ENCODE data around the gene WDR12.
"Not testable (repeated sequence)": the region's sequence is repeated elsewhere in the genome, so short reads cannot be mapped to it uniquely, and the experiment has no call there.

WDR12 gene

DNA sequence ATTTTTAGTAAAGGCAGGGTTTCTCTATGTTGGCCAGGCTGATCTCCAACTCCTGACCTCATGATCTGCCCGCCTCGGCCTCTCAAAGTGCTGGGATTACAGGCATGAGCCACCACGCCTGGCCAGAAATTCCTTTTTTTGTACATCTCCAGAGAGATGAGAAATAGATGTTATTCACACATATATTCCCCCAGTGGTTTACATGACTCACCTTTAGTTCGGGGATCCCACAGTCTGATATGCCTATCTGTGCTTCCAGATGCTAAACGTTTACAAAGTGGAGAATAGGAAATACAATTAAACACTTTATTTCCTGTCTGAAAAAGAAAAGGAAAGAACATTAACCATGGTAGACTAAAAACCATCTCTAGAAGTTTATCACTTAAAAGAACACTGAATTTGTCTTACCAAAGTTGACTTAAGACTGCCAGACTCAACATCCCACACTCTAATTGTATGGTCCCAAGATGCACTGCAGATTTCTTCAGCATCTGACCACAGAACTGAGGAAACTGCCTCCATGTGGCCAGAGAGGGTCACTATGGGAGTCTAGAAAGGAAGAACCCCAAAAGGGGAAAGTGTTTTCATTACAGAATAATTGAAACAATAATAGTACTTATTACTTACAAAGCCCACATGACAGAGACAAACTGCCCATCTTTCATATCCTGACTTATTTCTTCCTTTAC, 27.3 kb downstream of the WDR12 start:
- no peak for DNase-seq (ENCODE audit: low spot score)

DNA sequence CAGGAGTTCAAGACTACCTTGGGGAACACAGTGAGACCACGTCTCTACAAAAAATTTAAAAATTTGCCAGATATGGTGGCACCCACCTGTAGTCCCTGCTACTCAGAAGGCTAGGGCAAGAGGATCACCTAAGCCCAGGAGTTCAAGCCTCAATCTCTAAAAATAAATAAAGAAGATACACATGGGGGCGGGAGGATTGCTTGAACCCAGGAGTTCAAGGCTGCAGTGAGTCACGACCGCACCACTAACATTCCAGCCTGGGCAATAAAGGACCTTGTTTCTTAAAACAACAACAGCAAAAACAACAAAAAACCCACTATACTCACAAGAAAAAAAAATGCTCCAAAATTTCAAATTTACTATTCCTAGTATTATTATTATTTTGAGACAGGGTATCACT, 29.9 kb downstream of the WDR12 start:
- DNase-seq (ENCODE audit: low spot score), result no peak

DNA sequence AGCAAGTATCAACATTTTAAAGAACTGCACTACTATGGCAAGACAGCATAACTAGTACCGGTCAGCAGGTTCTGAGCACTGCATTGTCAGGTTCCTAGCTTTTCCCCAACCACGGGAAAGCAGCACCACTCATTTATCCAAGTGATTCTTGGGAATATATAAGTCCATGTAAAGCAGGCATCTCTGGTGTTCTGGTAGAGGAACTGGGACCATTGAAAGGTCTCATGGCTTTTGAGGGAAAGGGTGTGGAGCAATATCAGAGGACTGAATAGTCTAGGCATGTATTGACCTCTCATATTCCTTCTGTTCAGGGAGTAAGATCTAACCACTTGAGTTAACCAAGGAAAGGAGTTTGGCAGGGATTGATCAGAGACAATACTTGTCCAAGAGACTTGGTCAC, 33.8 kb downstream of the WDR12 start:
- DNase-seq (ENCODE audit: low spot score), result no peak

DNA sequence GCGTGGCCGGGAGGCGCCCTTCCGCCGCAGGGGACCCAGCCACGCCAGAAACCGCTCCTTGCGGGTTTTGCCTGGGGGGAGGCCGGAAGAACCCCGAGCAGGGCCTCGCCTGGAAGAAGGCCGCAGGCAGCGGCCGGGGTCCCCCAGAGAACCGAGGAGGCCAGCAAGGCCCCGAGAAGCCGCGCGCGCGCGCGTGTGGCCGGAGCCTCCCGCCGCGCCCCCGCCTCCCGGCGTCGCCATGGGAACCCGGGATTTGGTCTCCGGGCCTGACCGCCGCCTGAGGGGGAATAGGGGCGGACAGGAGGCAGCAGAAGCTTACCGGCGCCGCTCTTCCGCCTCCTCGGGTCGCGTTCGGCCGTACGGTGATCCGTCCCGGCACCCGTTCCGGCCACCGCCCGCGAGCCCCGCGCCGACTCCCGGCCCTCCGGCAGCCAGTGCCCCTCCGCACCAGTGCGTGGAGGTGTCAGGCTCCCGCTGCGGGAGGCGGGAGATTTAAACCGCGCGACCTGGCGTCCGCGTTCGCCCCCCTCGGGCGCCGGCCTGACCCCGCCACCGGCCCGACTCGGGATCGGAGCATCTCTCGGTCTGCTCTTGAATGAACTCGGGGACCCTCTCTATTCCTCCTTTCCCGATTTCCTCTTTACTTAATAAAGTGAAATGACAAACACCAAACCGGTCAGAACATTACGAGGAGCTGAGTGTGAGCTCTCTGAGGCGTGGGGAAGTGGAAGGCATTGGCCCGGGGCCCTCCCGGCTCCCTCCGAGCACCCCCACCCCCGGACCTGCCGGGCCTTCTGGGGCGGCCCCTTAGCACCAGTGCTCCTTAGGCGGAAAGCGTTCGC, 40.0 kb downstream of the WDR12 start, which contains the start of gene ICA1L:
TSS of gene ICA1L (minus strand) at position 467 of the 842 bp plus-strand sequence. CDS start 42,757 bp downstream, outside the sequence.
- peak; percentile 21 for DNase-seq (ENCODE audit: low spot score)

DNA sequence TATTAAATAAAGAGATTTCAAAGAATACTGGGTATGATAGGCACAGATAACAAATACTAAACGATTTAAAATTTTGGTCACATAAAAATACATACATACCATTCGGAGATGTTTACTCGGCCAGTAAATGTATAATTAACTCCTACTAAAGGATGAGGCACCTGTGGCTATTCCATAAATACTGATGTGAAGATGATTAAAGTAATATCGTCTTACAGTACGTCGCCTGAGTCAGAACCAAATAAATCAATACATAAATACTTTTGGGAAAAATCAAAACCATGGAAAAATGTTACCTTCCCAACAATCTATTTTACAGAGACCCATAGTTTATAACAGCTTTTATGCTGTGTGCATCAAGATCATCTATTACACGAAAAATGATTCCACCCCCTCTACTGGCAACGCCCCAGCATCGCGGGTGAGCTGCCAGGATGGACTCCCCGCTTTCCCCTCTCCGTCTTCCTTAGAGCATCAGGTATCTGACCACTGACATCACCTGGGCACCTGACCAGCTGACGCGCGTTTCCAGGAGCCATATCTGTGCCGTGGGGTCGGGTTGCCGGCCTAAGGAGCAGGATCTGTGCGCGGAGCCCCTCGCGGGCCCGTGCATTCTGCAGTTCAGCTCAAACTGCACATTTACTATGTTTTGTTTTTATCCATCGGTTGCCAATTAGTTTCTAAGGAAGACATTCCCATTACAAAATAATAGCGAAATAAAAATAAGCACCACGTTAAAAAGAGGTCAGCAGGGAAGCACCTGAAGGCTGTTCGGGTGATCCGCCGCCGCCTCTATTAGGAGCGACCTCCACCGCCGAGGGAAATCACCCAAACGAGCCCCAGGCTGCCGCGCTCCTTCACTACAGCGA, 40.8 kb downstream of the WDR12 start:
- peak; percentile 58 for DNase-seq (ENCODE audit: low spot score)

DNA sequence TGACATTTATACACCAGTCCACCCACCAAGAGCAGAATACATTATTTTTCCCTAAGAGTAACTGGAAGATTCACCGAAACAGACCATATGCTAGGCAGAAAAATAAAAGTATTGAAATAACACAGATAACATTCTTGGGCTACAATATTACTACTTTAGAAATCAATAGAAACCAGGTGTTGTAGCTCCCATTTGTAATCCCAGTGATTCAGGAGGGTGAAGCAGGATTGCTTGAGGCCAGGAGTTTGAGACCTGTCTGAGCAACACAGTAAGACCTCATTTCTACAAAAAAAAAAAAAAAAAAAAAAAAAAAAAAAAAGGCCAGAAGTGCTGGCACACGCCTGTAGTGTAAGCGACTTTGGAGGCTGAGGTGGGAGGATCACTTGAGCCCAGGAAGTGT, 49.5 kb downstream of the WDR12 start:
- DNase-seq (ENCODE audit: low spot score), result no peak

DNA sequence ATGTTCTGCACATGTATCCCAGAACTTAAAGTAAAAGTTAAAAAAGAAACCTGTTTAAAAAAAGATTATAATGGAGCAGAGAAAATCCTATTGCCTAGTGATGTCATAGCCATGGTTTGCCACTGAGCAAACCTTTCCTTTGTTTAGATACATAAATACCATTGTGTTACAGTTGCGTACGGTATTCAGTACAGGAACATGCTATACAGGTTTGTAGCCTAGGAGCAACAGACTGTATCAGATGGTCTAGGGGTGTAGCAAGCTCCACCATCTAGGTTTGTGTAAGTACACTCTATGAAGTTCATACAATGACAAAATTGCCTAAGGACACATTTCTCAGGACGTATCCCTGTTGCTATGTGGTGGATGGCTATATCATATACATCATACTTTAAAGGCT, 52.9 kb downstream of the WDR12 start:
- DNase-seq (ENCODE audit: low spot score), result no peak

DNA sequence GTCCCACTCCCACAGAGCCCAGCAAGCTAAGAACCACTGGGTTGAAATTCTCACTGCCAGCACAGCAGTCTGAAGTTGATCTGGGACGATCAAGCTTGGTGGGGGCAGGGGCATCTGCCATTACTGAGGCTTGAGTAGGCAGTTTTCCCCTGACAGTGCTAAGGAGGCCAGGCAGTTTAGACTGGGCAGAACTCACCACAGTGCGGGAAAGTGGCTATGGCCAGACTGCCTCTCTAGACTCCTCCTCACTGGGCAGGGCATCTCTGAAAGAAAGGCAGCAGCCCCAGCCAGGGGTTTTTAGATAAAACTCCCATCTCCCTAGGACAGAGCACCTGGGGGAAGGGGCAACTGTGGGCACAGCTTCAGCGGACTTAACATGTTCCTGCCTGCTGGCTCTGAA, 62.1 kb downstream of the WDR12 start:
- DNase-seq (ENCODE audit: low spot score), result not testable (repeated sequence)

DNA sequence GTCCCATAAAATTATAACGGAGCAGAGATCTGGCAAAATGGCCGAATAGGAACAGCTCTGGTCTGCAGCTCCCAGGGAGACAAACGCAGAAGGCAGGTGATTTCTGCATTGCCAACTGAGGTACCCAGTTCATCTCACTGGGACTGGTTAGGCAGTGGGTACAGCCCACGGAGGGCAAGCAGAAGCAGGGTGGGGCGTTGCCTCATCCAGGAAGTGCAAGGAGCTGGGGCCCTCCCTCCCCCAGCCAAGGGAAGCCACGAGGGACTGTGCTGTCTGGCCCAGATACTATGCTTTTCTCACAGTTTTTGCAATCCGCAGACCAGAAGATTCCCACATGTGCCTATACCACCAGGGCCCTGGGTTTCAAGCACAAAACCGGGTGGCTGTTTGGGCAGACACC, 62.7 kb downstream of the WDR12 start:
- DNase-seq (ENCODE audit: low spot score), result no peak

DNA sequence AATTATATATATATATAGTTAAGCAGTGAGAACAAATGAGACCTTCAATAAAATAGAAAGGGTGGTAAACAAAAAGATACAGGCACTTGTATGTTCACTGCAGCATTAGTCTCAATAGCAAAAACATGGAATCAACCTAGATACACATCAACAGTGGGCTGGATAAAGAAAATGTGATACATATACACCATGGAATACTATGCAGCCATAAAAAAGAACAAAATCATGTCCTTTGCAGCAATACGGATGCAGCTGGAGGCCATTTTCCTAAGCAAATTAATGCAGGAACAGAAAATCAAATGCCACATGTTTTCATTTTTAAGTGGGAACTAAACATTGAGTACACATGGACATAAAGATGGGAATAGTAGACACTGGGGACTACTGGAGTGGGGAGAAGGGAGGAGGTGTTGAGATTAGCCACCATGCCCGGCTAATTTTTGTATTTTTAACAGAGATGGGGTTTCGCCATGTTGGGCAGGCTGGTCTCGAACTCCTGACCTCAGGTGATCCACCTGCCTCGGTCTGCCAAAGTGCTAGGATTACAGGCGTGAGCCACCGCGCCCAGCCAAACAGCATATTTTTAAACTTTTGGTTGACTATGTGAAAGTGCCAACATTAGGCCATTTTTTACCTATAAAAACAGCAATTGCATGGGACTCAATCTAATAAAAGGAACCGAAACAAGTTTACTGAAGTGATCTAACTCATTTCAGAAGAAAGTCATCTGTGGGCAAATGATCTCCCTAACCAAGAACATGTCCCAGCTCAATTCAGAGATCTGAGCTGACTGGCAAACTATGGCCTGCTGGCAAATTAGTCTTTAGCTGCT, 63.6 kb downstream of the WDR12 start:
- no peak for DNase-seq (ENCODE audit: low spot score)

DNA sequence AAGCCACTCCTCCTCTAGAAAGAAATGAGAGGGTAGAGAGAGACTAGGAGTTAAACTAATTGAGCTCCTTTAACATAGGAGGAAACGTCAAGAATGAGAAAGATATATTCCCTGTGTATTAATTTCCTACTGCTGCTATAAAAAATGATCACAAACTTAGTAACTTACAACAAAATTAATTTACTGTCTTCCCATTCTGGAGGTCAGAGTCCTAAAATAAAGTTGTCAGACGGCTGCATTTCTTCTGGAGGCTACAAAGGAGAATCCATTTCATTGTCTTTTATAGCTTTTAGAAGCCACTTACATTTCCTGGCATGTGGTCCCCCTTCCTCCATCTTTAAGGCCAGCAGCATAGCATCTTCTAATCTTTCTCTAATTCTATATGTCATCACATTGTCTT, 66.8 kb downstream of the WDR12 start:
- no peak for DNase-seq (ENCODE audit: low spot score)

DNA sequence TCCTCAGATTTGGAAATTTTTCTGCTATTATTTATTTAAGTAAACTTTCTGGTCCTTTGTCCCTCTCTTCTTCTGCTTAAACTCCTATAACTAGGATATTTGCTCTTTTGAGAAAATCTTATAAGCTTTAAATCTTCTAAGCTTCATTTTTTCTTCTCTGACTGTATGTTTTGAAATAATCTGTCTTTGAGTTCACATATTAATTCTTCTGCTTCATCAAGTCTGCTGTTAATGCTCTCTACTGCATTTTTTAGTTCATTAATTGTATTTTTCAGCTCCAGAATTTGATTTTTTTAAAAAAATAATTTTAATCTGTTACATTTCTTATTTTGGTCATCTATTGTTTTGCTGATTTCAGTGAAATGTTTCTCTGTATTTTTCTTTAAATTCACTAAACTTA, 68.8 kb downstream of the WDR12 start:
- no peak for DNase-seq (ENCODE audit: low spot score)

DNA sequence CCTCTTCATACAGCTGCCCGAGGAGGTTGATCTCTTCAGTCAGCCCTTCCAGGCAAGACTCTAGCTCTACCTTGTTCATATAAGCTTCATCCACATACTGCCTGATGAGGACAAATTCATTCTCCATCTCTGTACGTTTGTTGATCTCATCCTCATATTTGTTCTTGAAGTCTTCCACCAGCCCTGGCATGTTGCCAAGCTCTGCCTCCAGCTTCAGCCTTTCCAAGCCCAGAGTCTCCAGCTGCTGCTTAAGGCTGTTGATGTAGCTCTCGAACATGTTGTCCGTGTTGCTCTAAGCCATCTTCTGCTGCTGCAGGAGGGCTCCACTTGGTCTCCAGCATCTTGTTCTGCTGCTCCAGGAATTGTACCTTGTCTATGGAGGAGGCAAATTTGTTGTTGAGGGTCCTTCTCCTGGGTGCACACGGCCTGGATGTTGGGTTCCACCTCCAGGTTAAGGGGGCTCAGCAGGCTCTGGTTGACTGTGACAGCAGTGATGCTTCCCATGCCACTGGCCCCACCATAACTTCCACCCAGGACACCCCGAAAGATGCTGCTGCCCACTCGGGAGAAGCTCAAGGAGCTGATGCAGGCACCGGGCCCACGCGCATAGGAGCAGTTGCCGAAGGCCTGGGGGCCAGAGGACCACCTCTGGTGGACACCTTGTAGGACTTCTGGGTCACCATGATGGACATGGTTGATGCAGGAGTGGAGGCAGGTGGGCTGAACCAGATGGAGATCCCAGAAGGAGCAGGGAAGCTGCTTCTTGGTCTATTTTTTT, 70.2 kb downstream of the WDR12 start:
- DNase-seq (ENCODE audit: low spot score), result no peak

DNA sequence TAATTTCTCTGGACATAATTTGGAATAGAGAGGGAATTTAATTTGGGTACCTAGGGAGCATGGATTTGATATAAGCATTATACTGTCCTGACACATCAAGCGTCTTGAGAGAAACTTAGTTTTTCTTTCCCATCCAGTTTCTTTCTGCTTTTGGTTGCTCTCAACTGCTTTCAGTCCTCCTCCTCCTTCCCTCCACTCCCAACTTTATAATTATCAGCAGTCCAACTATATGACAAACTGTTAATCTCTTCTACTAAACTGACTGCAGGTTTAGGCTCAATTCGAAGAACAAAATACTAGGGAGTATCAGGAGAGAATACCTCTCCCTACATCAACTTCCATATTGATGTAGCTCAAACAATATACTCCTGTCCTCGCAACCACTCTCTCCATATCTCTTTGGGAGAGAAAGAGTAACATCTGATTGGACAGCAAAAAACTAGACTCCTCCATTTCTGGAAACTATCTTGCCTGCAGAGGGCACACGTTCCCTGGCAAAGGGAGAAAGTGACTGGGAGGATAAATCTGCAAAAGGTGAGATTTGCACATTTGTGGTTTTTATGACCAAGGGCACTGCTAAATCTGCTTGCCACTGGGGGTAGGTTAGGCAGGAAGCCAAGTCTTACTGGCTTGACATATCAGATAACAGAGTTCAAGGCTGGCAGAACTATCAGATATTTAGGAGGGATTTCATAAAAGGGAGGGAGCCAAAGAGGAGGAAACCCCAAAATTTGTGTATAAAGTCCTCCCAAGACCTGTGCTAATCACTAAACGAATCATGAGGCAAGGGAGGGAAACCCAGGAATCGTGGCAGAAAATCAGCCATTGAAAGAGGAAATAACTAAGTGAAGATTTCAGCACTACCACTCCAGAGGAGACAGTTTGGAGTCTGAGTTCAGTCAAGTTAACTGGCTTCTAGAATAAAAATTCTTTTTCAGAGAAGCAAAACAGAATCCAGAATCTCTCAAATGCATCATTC, 79.9 kb downstream of the WDR12 start:
- peak; percentile 50 for DNase-seq (ENCODE audit: low spot score)

DNA sequence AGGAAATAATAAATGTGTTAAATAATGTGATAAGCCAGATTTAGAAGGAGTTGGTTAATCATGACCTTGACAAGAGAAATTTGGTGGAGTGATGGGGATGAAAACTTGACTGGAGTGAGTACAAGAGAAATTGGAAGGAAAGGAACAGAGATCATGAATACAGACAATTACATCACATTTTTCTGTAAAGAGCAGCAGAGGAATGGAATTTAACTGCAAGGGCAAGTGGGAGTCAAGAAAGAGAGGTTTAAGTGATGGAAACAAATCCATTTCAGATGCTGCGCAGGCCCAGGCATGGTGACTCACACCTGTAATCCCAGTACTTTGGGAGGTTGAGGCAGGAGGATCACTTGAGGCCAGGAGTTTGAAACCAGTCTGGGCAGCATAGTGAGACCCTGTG, 86.6 kb downstream of the WDR12 start:
- DNase-seq (ENCODE audit: low spot score), result no peak

Data from CD4-positive, alpha-beta T cell treated with Interleukin-2 at 100 ng/mL for 4 hours (primary cell).